ENCODE data around the gene TBC1D22A.

TBC1D22A gene

DNA sequence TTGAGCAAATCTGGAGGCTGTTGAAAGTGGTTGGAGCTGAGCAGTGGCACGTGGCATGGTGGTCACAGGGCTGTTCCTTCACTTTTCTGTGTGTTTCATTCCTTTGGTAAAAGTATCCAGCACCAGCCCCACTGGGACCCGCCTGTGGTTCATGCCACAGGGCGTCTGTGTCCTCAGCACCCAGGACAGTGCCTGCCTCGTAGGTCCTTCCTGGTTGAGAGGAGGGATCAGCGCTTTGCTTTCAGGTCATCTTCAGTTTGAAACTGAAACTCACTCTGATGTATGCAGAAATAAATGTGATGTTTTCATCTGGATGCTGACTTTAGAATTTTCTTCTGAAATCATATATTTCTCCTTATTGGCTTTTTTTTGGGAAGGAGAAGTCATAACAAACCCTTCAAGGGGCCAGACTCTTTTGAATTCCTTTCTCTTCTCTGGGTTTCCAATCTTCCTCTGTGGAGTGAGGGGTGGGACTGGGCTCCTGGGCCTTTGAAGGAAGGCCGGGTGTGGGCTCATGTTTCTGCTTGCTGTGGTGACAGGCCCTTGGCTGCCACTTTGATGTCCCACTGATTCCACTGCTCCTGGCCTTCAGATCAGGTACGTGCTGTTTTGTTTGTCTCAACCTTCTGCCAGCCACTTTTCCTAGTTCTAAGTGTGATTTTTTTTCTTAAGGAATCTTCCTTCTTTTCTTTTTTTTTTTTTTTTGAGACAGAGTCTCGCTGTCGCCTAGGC is 26.2 kb downstream of the TBC1D22A start:
- no peak overlapping the region for H3K4me3 Mint-ChIP-seq
- no peaks in the 10 kb centered on the region for H3K4me1 Mint-ChIP-seq
- H3K9me3 Mint-ChIP-seq, result peaks cover 2% of the 10 kb centered on the region
- H3K27ac Mint-ChIP-seq, result no peak overlapping the region
- TF ChIP-seq, protein P1, sequence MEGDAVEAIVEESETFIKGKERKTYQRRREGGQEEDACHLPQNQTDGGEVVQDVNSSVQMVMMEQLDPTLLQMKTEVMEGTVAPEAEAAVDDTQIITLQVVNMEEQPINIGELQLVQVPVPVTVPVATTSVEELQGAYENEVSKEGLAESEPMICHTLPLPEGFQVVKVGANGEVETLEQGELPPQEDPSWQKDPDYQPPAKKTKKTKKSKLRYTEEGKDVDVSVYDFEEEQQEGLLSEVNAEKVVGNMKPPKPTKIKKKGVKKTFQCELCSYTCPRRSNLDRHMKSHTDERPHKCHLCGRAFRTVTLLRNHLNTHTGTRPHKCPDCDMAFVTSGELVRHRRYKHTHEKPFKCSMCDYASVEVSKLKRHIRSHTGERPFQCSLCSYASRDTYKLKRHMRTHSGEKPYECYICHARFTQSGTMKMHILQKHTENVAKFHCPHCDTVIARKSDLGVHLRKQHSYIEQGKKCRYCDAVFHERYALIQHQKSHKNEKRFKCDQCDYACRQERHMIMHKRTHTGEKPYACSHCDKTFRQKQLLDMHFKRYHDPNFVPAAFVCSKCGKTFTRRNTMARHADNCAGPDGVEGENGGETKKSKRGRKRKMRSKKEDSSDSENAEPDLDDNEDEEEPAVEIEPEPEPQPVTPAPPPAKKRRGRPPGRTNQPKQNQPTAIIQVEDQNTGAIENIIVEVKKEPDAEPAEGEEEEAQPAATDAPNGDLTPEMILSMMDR (IDR thresholded peaks at IDR 0.05; ENCODE audit: unreplicated experiment in 3 of 3), result no peak
- H3K36me3 Mint-ChIP-seq (ENCODE audit: low read depth), result peaks cover 10% of the 10 kb centered on the region
- H3K27me3 Mint-ChIP-seq (ENCODE audit: low read depth), result no peaks in the 10 kb centered on the region

DNA sequence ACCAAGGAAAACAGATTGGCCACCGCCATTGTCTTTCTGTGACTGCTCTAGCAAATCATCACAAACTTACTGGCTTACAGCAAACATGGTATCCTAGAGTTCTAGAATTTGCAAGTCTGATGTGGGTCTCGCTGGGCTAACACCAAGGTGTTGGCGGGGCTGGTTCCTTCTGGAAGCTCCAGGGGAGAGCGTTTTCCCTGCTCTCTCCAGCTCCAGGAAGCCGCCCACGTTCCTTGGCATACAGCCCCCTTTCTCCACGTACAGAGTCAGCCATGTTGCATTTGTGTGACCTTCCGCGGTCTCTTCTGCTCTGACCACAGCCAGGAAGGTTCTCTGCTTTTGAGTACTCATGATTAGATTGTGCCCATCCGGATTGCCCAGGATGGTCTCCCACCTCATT is 27.5 kb downstream of the TBC1D22A start:
- TF ChIP-seq, protein P1 (IDR thresholded peaks at IDR 0.05; ENCODE audit: unreplicated experiment in 3 of 3), result no peak
- Mint-ChIP-seq H3K36me3 (ENCODE audit: low read depth) (peaks cover 10% of the 10 kb centered on the region), H3K4me3 (no peak overlapping the region), H3K4me1 (no peaks in the 10 kb centered on the region), H3K27me3 (ENCODE audit: low read depth) (no peaks in the 10 kb centered on the region), H3K27ac (no peak overlapping the region), H3K9me3 (peaks cover 2% of the 10 kb centered on the region)

DNA sequence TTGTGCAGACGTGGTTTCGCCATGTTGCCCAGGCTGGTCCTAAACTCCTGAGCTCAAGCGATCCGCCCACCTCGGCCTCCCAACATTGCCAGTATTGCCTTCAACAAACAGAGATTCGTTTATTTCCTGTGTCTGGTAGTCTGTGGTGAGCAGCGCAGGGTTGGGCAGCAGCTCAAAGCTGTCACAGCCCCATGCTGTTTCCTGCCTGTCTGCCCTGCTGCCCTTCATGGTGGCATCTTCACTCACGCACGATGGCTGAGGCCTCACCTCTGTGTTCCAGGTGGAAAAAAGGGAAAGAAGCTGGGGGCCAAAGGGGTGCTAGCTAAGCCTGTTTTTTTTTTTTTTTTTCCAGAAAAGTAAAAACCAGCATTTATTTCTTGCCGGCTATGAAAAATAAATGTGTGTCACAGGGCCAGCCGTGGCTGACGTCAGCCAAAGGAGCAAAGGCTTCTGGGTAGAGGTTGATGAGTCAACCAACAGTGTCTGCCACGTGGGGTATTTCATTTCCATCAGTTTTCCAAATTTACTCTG is 28.8 kb downstream of the TBC1D22A start:
- Mint-ChIP-seq H3K4me3 (no peak overlapping the region), H3K36me3 (ENCODE audit: low read depth) (peaks cover 10% of the 10 kb centered on the region), H3K9me3 (peaks cover 2% of the 10 kb centered on the region), H3K27ac (no peak overlapping the region), H3K27me3 (ENCODE audit: low read depth) (no peaks in the 10 kb centered on the region), H3K4me1 (no peaks in the 10 kb centered on the region)
- TF ChIP-seq, protein P1 (IDR thresholded peaks at IDR 0.05; ENCODE audit: unreplicated experiment in 3 of 3), result no peak

DNA sequence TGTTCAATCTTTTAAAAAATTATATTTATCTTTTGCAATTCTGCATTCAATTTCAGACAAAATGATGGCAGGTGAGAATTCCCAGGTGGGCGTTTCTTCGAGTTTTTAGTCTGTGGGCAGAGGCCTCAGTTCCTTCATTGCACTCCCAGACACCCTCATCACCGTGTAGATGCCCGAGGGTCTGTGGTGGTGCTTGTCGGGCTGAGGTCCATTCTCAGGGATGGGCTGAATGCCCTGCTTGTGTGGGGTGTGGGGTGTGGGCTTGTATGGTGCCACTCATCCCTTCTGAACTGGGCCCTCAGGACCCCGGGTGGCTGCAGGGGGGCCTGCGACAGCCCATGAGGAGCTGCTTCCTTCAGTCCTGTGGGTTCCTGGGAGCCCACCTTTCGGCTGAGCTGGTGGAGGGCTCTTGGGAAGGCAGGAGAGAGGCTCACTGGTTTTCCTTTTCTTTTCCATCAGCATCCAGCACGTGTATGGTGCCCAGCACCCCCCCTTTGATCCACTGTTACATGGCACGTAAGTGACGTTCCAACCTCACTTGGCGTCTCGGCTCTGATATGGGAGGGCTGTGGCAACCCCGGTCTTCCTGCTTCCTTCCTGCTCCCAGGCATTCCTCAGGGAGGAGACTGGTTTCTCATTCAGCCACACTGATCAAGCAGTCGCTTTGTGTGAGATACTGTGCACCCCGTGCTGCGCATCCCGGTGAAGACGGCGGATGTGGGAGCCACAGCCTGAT is 29.8 kb downstream of the TBC1D22A start:
- Mint-ChIP-seq H3K4me1 (peaks cover 4% of the 10 kb centered on the region), H3K9me3 (peaks cover 2% of the 10 kb centered on the region), H3K4me3 (no peak overlapping the region), H3K27ac (no peak overlapping the region), H3K36me3 (ENCODE audit: low read depth) (peaks cover 4% of the 10 kb centered on the region), H3K27me3 (ENCODE audit: low read depth) (no peaks in the 10 kb centered on the region)
- TF ChIP-seq, protein P1 (IDR thresholded peaks at IDR 0.05; ENCODE audit: unreplicated experiment in 3 of 3), result no peak

DNA sequence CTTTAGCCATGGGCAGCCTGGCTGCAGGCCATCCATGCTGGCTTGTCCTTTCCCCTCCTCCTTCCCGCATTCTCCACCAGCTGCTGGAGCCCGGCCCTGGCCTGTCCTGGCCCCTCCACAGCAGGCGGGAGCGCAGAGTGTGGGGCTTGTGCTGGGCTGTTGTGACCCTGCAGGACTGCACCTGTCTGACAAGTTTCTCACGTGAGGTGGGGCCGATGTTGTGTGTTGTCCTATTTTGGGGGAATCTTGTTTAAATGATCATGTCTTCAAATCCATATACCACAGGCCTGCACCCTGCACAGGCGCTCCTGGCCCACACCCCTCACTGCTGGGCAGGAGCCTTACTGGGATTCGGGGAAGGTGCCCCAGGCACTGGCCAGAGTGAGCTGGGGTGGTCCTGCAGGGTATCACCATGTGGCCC is 30.4 kb downstream of the TBC1D22A start:
- Mint-ChIP-seq H3K4me1 (peaks cover 9% of the 10 kb centered on the region), H3K4me3 (no peak overlapping the region), H3K27ac (no peak overlapping the region), H3K36me3 (ENCODE audit: low read depth) (no peaks in the 10 kb centered on the region), H3K9me3 (no peaks in the 10 kb centered on the region), H3K27me3 (ENCODE audit: low read depth) (no peaks in the 10 kb centered on the region)
- TF ChIP-seq, protein P1 (IDR thresholded peaks at IDR 0.05; ENCODE audit: unreplicated experiment in 3 of 3), result no peak
